BE2C (cell line): Measurements from ENCODE around the gene UBALD1.

ENCODE experiments used
- DNase-seq: peaks from one replicate; pipeline ENCODE4 v3.0.0-alpha.2; 2020
- H3K27me3 ChIP-seq: fragments of 250-450 bp; sonication (Bioruptor Pico); 2 replicates; pipeline ENCODE4 v1.5.1; 2020; ENCODE audit warnings: mild to moderate bottlenecking
- H3K36me3 ChIP-seq: fragments of 250-450 bp; sonication (Bioruptor Pico); 2 replicates; pipeline ENCODE4 v1.5.1; 2020; ENCODE audit warnings: mild to moderate bottlenecking
- H3K4me1 ChIP-seq: fragments of 250-450 bp; sonication (Bioruptor Pico); 2 replicates; pipeline ENCODE4 v1.5.1; 2020
- H3K4me3 ChIP-seq: 2 replicates; pipeline ENCODE4 v1.5.1; 2011; ENCODE audit warnings: low read depth, low read length
- H3K9me3 ChIP-seq: fragments of 250-450 bp; sonication (Bioruptor Pico); 2 replicates; pipeline ENCODE4 v1.5.1; 2020
- CTCF ChIP-seq: IDR thresholded peaks from 2 replicates; pipeline ENCODE4 v1.5.1; 2012; ENCODE audit warnings: mild to moderate bottlenecking, low read depth, low read length

UBALD1 gene

GRCh38 chr16:4604401-4604800, 10.3 kb downstream of the UBALD1 start:
- H3K4me3 ChIP-seq, result no peak overlapping the region
- TF ChIP-seq CTCF, result no peak
- H3K9me3 ChIP-seq, result no peaks in the 10 kb centered on the region
- H3K4me1 ChIP-seq, result no peaks in the 10 kb centered on the region
- no peaks in the 10 kb centered on the region for H3K27me3 ChIP-seq
- H3K36me3 ChIP-seq, result peaks cover 15% of the 10 kb centered on the region
- DNase-seq, result no peak

GRCh38 chr16:4603624-4604170, 11.0 kb downstream of the UBALD1 start:
- no peaks in the 10 kb centered on the region for H3K27me3 ChIP-seq
- no peak for DNase-seq

GRCh38 chr16:4602331-4602730, 12.4 kb downstream of the UBALD1 start:
- Histone ChIP-seq H3K4me3 (no peak overlapping the region), H3K4me1 (no peaks in the 10 kb centered on the region), H3K27me3 (no peaks in the 10 kb centered on the region), H3K36me3 (peaks cover 3% of the 10 kb centered on the region; the same call in 1 of the 2 replicates), H3K9me3 (no peaks in the 10 kb centered on the region)
- no peak for TF ChIP-seq CTCF
- DNase-seq, result no peak

More at GRCh38 chr16:4603624-4604170, 11.0 kb downstream of the UBALD1 start:
- no peak for TF ChIP-seq CTCF
- Histone ChIP-seq H3K4me3 (no peak overlapping the region), H3K36me3 (peaks cover 11% of the 10 kb centered on the region), H3K9me3 (no peaks in the 10 kb centered on the region), H3K4me1 (no peaks in the 10 kb centered on the region)

GRCh38 chr16:4601864-4602186, 12.9 kb downstream of the UBALD1 start:
- H3K9me3 ChIP-seq, result no peaks in the 10 kb centered on the region
- no peaks in the 10 kb centered on the region for H3K36me3 ChIP-seq
- no peaks in the 10 kb centered on the region for H3K4me1 ChIP-seq
- DNase-seq, result no peak
- TF ChIP-seq CTCF, result no peak
- no peaks in the 10 kb centered on the region for H3K27me3 ChIP-seq
- H3K4me3 ChIP-seq, result no peak overlapping the region

- no peak for DNase-seq
- Histone ChIP-seq H3K4me3 (no peak overlapping the region), H3K27me3 (no peaks in the 10 kb centered on the region)
These were observed 13.4 kb downstream of the UBALD1 start for GRCh38 chr16:4601036-4601863.

More at GRCh38 chr16:4601036-4601863, 13.4 kb downstream of the UBALD1 start:
- TF ChIP-seq CTCF, result no peak
- no peaks in the 10 kb centered on the region for H3K36me3 ChIP-seq
- no peaks in the 10 kb centered on the region for H3K9me3 ChIP-seq
- no peaks in the 10 kb centered on the region for H3K4me1 ChIP-seq
